ENCODE results near the gene MAGEF1. TPM values are rescaled to one million over a fixed set of nuclear protein-coding genes. Genes with fewer than 3 reads are reported as not detected.

Gene MAGEF1
- total and polyA plus RNA-seq, 2 of the 8 experiments (the other 6 are each of a cell fraction or from before 2014, with no cell fraction given), result 26.5 to 56.7 TPM

DNA sequence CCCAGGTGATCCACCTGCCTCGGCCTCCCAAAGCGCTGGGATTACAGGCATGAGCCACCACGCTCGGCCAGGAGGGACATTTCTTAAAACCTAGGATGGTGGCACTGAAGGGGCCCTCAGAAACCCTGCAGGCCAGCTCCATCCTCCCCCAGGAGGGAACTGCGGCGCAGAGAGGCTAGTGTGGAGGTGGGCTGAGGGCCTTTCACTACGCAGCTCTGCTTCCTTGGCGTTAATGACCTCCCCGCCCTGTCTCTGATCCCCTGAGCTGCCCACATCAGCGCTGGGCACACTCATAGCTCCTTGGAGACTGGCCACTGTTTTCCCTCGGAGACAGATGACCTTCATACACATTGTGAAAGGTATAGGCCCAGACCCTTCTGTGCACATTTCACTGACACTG lies 46.2 kb upstream of the MAGEF1 start (continued):
- TF ChIP-seq, protein P1, sequence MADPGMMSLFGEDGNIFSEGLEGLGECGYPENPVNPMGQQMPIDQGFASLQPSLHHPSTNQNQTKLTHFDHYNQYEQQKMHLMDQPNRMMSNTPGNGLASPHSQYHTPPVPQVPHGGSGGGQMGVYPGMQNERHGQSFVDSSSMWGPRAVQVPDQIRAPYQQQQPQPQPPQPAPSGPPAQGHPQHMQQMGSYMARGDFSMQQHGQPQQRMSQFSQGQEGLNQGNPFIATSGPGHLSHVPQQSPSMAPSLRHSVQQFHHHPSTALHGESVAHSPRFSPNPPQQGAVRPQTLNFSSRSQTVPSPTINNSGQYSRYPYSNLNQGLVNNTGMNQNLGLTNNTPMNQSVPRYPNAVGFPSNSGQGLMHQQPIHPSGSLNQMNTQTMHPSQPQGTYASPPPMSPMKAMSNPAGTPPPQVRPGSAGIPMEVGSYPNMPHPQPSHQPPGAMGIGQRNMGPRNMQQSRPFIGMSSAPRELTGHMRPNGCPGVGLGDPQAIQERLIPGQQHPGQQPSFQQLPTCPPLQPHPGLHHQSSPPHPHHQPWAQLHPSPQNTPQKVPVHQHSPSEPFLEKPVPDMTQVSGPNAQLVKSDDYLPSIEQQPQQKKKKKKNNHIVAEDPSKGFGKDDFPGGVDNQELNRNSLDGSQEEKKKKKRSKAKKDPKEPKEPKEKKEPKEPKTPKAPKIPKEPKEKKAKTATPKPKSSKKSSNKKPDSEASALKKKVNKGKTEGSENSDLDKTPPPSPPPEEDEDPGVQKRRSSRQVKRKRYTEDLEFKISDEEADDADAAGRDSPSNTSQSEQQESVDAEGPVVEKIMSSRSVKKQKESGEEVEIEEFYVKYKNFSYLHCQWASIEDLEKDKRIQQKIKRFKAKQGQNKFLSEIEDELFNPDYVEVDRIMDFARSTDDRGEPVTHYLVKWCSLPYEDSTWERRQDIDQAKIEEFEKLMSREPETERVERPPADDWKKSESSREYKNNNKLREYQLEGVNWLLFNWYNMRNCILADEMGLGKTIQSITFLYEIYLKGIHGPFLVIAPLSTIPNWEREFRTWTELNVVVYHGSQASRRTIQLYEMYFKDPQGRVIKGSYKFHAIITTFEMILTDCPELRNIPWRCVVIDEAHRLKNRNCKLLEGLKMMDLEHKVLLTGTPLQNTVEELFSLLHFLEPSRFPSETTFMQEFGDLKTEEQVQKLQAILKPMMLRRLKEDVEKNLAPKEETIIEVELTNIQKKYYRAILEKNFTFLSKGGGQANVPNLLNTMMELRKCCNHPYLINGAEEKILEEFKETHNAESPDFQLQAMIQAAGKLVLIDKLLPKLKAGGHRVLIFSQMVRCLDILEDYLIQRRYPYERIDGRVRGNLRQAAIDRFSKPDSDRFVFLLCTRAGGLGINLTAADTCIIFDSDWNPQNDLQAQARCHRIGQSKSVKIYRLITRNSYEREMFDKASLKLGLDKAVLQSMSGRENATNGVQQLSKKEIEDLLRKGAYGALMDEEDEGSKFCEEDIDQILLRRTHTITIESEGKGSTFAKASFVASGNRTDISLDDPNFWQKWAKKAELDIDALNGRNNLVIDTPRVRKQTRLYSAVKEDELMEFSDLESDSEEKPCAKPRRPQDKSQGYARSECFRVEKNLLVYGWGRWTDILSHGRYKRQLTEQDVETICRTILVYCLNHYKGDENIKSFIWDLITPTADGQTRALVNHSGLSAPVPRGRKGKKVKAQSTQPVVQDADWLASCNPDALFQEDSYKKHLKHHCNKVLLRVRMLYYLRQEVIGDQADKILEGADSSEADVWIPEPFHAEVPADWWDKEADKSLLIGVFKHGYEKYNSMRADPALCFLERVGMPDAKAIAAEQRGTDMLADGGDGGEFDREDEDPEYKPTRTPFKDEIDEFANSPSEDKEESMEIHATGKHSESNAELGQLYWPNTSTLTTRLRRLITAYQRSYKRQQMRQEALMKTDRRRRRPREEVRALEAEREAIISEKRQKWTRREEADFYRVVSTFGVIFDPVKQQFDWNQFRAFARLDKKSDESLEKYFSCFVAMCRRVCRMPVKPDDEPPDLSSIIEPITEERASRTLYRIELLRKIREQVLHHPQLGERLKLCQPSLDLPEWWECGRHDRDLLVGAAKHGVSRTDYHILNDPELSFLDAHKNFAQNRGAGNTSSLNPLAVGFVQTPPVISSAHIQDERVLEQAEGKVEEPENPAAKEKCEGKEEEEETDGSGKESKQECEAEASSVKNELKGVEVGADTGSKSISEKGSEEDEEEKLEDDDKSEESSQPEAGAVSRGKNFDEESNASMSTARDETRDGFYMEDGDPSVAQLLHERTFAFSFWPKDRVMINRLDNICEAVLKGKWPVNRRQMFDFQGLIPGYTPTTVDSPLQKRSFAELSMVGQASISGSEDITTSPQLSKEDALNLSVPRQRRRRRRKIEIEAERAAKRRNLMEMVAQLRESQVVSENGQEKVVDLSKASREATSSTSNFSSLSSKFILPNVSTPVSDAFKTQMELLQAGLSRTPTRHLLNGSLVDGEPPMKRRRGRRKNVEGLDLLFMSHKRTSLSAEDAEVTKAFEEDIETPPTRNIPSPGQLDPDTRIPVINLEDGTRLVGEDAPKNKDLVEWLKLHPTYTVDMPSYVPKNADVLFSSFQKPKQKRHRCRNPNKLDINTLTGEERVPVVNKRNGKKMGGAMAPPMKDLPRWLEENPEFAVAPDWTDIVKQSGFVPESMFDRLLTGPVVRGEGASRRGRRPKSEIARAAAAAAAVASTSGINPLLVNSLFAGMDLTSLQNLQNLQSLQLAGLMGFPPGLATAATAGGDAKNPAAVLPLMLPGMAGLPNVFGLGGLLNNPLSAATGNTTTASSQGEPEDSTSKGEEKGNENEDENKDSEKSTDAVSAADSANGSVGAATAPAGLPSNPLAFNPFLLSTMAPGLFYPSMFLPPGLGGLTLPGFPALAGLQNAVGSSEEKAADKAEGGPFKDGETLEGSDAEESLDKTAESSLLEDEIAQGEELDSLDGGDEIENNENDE (IDR thresholded peaks at IDR 0.05; ENCODE audit: insufficient replicate concordance, low read length), result no peak
- no peak for TF ChIP-seq ZNF274 (IDR thresholded peaks at IDR 0.05; ENCODE audit: borderline replicate concordance, extremely low read depth, low read length)
- TF ChIP-seq, protein P2, sequence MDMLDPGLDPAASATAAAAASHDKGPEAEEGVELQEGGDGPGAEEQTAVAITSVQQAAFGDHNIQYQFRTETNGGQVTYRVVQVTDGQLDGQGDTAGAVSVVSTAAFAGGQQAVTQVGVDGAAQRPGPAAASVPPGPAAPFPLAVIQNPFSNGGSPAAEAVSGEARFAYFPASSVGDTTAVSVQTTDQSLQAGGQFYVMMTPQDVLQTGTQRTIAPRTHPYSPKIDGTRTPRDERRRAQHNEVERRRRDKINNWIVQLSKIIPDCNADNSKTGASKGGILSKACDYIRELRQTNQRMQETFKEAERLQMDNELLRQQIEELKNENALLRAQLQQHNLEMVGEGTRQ (IDR thresholded peaks at IDR 0.05; ENCODE audit: low read length), result no peak
